Measurements from ENCODE around the gene ARID4B. TPM values are rescaled to one million over a fixed set of nuclear protein-coding genes. Genes with fewer than 3 reads are reported as not detected.

The ARID4B gene
- total RNA-seq, 6 experiments from 2014 or later: 19.4 to 22.8 (median 20.5) TPM

DNA sequence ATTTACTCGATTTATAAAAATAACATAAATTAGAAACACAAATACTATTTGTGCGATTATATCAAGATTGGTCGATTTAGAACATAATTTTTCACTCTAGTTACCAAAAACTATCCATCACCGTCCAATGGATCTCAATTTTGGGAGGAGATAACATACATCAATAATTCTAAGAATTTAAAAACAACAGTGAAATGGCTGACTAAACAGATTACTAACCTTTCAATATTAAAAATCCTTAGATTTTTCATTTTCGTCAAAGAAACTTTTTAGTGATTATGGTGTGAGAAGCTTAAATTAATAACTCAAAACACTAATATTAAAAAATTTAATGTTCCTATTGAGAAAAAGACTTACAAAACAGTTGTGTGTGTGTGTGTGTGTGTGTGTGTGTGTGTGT is 91.9 kb downstream of the ARID4B start:
- Mint-ChIP-seq H3K9me3 (no peaks in the 10 kb centered on the region), H3K36me3 (ENCODE audit: low read depth) (peaks cover 10% of the 10 kb centered on the region), H3K27me3 (ENCODE audit: insufficient read depth) (peaks cover 3% of the 10 kb centered on the region; the same call in 1 of the 2 replicates), H3K27ac (no peak overlapping the region), H3K4me1 (ENCODE audit: low read depth) (peaks cover 19% of the 10 kb centered on the region), H3K4me3 (no peak overlapping the region)
- TF ChIP-seq CTCF (IDR thresholded peaks at IDR 0.05): no peak
- no peak for DNase-seq

GRCh38 chr1:235229868-235230267 is 98.1 kb downstream of the ARID4B start:
- Mint-ChIP-seq H3K9me3 (no peaks in the 10 kb centered on the region), H3K27ac (no peak overlapping the region), H3K4me3 (no peak overlapping the region)

GRCh38 chr1:235227414-235227813 is 100.6 kb downstream of the ARID4B start:
- DNase-seq: no peak
- Mint-ChIP-seq H3K27me3 (ENCODE audit: insufficient read depth) (no peaks in the 10 kb centered on the region), H3K27ac (no peak overlapping the region), H3K4me1 (ENCODE audit: low read depth) (peaks cover 6% of the 10 kb centered on the region), H3K36me3 (ENCODE audit: low read depth) (peaks cover 14% of the 10 kb centered on the region), H3K4me3 (no peak overlapping the region), H3K9me3 (no peaks in the 10 kb centered on the region)
- TF ChIP-seq CTCF (IDR thresholded peaks at IDR 0.05): no peak

More at GRCh38 chr1:235229868-235230267, 98.1 kb downstream of the ARID4B start:
- Mint-ChIP-seq H3K36me3 (ENCODE audit: low read depth) (peaks cover 17% of the 10 kb centered on the region), H3K27me3 (ENCODE audit: insufficient read depth) (no peaks in the 10 kb centered on the region), H3K4me1 (ENCODE audit: low read depth) (peaks cover 6% of the 10 kb centered on the region)
- DNase-seq: no peak
- TF ChIP-seq CTCF (IDR thresholded peaks at IDR 0.05): no peak

GRCh38 chr1:235226933-235227332 is 101.0 kb downstream of the ARID4B start:
- no peaks in the 10 kb centered on the region for H3K27me3 Mint-ChIP-seq (ENCODE audit: insufficient read depth)
- H3K4me1 Mint-ChIP-seq (ENCODE audit: low read depth): peaks cover 6% of the 10 kb centered on the region
- no peaks in the 10 kb centered on the region for H3K9me3 Mint-ChIP-seq
- no peak overlapping the region for H3K4me3 Mint-ChIP-seq
- DNase-seq: no peak
- H3K36me3 Mint-ChIP-seq (ENCODE audit: low read depth): peaks cover 14% of the 10 kb centered on the region
- TF ChIP-seq CTCF (IDR thresholded peaks at IDR 0.05): no peak
- H3K27ac Mint-ChIP-seq: peak overlapping the region; percentile 7; the same call in 1 of the 2 replicates

- Mint-ChIP-seq H3K27me3 (ENCODE audit: insufficient read depth) (no peaks in the 10 kb centered on the region), H3K4me3 (no peak overlapping the region), H3K27ac (no peak overlapping the region), H3K36me3 (ENCODE audit: low read depth) (peaks cover 16% of the 10 kb centered on the region), H3K4me1 (ENCODE audit: low read depth) (peaks cover 6% of the 10 kb centered on the region), H3K9me3 (no peaks in the 10 kb centered on the region)
- DNase-seq: no peak
- no peak for TF ChIP-seq CTCF (IDR thresholded peaks at IDR 0.05)
These were observed 102.7 kb downstream of the ARID4B start for GRCh38 chr1:235225299-235225698.

All from HFFc6 (cell line).